ENCODE data around the gene FOXP1. TPM values are rescaled to one million over a fixed set of nuclear protein-coding genes. Genes with fewer than 3 reads are reported as not detected.

Gene FOXP1
- total RNA-seq, 1 donor from 2014 or later, result 195 TPM

DNA sequence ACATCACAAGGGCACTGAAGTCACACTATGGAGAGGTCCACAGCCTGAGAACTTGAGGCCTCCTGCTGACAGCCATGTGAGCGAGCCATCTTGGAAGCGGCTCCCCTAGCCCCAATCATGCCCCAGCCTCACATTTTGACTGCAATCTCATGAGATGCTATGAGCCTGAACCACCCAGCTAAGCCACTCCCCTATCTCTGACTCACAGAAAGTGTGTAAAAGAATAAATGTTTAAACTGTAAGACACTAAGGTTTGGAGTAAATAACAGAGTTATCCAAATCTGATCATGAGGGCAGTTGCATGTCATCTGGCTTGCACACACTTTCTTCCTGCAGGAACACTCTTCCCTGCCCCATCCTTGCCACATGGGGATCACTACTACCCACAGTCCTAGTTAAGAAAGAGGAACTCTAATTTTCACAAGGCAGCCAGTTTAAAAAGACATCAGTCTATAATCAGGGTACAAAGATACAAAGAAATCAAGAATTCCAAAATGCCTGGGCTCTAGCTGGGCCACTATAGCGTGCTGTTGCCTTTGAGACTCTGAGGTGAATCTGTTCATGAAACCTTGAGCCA is 494.2 kb downstream of the FOXP1 start:
- TF ChIP-seq, protein P1, sequence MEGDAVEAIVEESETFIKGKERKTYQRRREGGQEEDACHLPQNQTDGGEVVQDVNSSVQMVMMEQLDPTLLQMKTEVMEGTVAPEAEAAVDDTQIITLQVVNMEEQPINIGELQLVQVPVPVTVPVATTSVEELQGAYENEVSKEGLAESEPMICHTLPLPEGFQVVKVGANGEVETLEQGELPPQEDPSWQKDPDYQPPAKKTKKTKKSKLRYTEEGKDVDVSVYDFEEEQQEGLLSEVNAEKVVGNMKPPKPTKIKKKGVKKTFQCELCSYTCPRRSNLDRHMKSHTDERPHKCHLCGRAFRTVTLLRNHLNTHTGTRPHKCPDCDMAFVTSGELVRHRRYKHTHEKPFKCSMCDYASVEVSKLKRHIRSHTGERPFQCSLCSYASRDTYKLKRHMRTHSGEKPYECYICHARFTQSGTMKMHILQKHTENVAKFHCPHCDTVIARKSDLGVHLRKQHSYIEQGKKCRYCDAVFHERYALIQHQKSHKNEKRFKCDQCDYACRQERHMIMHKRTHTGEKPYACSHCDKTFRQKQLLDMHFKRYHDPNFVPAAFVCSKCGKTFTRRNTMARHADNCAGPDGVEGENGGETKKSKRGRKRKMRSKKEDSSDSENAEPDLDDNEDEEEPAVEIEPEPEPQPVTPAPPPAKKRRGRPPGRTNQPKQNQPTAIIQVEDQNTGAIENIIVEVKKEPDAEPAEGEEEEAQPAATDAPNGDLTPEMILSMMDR (IDR thresholded peaks at IDR 0.05), result no peak
- Mint-ChIP-seq H3K36me3 (ENCODE audit: unreplicated experiment) (peaks cover 14% of the 10 kb centered on the region), H3K9me3 (ENCODE audit: unreplicated experiment) (no peaks in the 10 kb centered on the region), H3K4me3 (ENCODE audit: unreplicated experiment) (no peak overlapping the region), H3K4me1 (ENCODE audit: unreplicated experiment) (peaks cover 35% of the 10 kb centered on the region), H3K27ac (ENCODE audit: unreplicated experiment) (peak overlapping the region; percentile 53), H3K27me3 (ENCODE audit: unreplicated experiment) (no peaks in the 10 kb centered on the region)
- no peak for DNase-seq (ENCODE audit: extremely low spot score, unreplicated experiment)

DNA sequence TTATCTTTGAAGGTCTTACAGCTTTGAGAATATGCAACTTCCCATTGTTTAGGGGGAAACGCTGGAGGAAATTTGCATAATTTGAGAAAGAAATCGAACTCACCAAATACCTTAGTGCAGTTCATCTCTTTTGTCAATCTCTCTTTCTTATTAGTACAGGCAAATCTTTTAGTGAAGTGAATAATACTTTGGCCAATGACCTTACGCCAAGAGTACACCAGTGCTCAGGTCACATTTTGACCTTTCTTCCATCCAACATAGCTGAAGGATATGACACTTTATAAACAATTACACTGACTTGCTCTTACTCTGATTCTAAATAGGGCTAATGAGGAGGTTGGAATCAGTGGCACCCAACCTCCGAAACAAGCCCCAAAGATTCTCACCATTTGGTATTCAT is 494.8 kb downstream of the FOXP1 start:
- peaks cover 42% of the 10 kb centered on the region for H3K4me1 Mint-ChIP-seq (ENCODE audit: unreplicated experiment)
- peaks cover 14% of the 10 kb centered on the region for H3K36me3 Mint-ChIP-seq (ENCODE audit: unreplicated experiment)
- no peak overlapping the region for H3K4me3 Mint-ChIP-seq (ENCODE audit: unreplicated experiment)
- no peak for DNase-seq (ENCODE audit: extremely low spot score, unreplicated experiment)
- no peak overlapping the region for H3K27ac Mint-ChIP-seq (ENCODE audit: unreplicated experiment)
- H3K27me3 Mint-ChIP-seq (ENCODE audit: unreplicated experiment), result no peaks in the 10 kb centered on the region
- TF ChIP-seq, protein P1 (IDR thresholded peaks at IDR 0.05), result no peak
- H3K9me3 Mint-ChIP-seq (ENCODE audit: unreplicated experiment), result no peaks in the 10 kb centered on the region

DNA sequence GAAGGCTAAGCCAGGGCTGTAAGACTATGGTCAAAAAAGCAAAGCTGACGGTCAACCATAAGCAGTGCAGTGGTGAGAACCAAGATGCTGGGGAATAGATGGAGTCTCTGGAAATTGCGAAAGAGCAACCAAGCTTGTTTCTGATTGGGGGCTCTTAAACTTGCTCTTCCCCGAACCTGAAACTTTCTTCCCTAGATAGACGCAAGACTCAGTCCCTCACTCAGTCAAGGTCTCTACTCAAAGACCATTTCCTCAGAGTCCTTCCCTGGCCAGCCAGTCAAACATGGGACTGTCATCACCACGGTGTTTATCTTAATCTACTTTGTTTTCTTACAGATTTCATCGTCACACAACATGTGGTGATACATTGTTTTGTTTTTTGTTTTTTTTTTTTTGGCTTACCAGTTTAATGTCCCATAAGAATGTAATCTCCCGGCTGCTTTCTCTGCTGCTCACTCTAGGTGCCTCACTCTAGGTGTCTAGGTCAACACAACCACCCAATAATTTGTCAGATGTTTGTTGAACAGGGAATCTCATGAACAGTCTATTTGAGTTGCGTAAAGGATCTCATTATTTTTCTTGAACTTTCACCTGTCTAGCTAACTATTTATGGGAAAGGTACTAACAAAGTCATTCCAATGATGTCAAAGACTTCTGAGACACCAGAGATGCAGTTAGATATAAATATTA is 495.4 kb downstream of the FOXP1 start:
- TF ChIP-seq, protein P1 (IDR thresholded peaks at IDR 0.05), result no peak
- Mint-ChIP-seq H3K9me3 (ENCODE audit: unreplicated experiment) (no peaks in the 10 kb centered on the region), H3K27me3 (ENCODE audit: unreplicated experiment) (no peaks in the 10 kb centered on the region), H3K27ac (ENCODE audit: unreplicated experiment) (peak overlapping the region; percentile 44), H3K4me1 (ENCODE audit: unreplicated experiment) (peaks cover 45% of the 10 kb centered on the region), H3K36me3 (ENCODE audit: unreplicated experiment) (peaks cover 14% of the 10 kb centered on the region), H3K4me3 (ENCODE audit: unreplicated experiment) (no peak overlapping the region)
- no peak for DNase-seq (ENCODE audit: extremely low spot score, unreplicated experiment)

DNA sequence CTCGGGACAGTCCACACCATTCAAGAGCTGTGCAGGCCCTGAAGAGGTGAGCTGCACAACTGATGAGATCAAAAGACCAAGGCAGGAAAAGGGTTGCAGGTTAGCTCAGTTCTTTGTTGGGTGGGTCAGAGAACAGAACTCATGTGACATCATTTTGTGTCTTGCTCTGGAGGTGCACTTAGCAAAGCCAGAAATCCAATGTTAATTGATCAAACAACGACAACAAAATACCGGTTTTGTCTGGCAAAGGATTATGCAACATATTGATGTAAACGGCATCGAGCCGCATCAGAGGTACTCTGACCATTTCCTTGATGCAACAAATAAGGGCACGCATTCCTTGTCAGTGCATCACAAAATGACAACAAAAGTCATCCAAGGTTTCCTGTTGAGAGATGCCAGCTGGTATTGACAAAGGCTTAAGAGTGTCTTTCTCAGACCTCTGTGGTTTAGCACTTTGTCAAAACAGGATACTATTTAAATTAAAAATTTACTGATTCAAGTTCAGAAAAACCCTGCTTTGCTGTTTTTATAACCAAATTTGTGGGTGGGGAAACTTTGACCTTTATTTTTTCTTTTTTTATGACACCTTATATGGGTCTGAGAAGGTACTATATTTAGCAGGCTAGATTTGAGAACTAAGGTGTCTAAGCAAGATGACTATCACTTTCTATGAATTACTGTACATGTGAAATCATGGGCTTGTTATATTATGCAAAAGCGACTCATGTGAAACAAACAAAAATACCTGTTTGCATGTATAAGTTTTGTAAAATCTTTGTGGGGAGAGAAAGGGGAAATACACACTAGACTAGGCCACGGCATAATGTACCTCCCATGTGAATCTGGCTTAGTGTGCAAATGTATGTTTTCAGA is 496.1 kb downstream of the FOXP1 start:
- H3K36me3 Mint-ChIP-seq (ENCODE audit: unreplicated experiment), result peaks cover 12% of the 10 kb centered on the region
- no peaks in the 10 kb centered on the region for H3K9me3 Mint-ChIP-seq (ENCODE audit: unreplicated experiment)
- peaks cover 43% of the 10 kb centered on the region for H3K4me1 Mint-ChIP-seq (ENCODE audit: unreplicated experiment)
- TF ChIP-seq, protein P1 (IDR thresholded peaks at IDR 0.05), result no peak
- peak overlapping the region; percentile 31 for H3K27ac Mint-ChIP-seq (ENCODE audit: unreplicated experiment)
- no peaks in the 10 kb centered on the region for H3K27me3 Mint-ChIP-seq (ENCODE audit: unreplicated experiment)
- H3K4me3 Mint-ChIP-seq (ENCODE audit: unreplicated experiment), result no peak overlapping the region
- DNase-seq (ENCODE audit: extremely low spot score, unreplicated experiment), result no peak

DNA sequence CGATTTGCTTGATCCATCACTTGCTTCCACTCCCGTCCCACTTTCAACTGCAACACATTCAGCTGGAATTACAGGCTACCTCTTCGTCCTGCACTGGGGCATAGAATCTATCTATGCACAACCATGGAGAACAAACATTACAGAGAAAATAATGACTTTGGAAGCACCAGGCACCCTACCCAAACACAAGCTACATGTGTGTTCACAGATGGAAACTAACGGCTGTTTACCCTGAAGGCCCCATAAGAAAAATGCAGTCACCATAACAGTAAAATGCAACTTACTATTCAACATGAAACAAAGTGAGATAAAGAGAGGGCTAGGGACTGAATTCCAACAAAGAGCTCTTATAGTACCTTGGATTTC is 496.8 kb downstream of the FOXP1 start:
- DNase-seq (ENCODE audit: extremely low spot score, unreplicated experiment), result no peak
- Mint-ChIP-seq H3K9me3 (ENCODE audit: unreplicated experiment) (no peaks in the 10 kb centered on the region), H3K27me3 (ENCODE audit: unreplicated experiment) (no peaks in the 10 kb centered on the region), H3K4me3 (ENCODE audit: unreplicated experiment) (no peak overlapping the region), H3K36me3 (ENCODE audit: unreplicated experiment) (peaks cover 12% of the 10 kb centered on the region), H3K4me1 (ENCODE audit: unreplicated experiment) (peaks cover 43% of the 10 kb centered on the region), H3K27ac (ENCODE audit: unreplicated experiment) (peak overlapping the region; percentile 23)
- TF ChIP-seq, protein P1 (IDR thresholded peaks at IDR 0.05), result no peak
